OCI-LY3 (cell line): ENCODE measurements around the gene P2RX1.

Experiments
- H2AFZ ChIP-seq: fragments of 200-600, 300-600 bp; shearing (Covaris generic); 2 replicates; pipeline ENCODE4 v1.6.0; 2014; ENCODE audit warnings: antibody characterized with exemption, low read depth, low read length
- H3K27ac ChIP-seq: fragments of 200-600, 300-600 bp; sonication (generic); 2 replicates; pipeline ENCODE4 v1.5.1; 2014; ENCODE audit warnings: mild to moderate bottlenecking, low read length, moderate library complexity, mixed read lengths
- H3K27me3 ChIP-seq: fragments of 200-600, 300-600 bp; sonication (generic); 2 replicates; pipeline ENCODE4 v1.6.1; 2014; ENCODE audit warnings: low read depth, low read length, mixed read lengths
- H3K36me3 ChIP-seq: fragments of 200-600, 300-600 bp; sonication (generic); replicated peaks from 2 replicates; pipeline ENCODE3; 2014; ENCODE audit warnings: low read depth, low read length, mixed read lengths
- H3K4me1 ChIP-seq: fragments of 300-600, 200-600 bp; sonication (generic); 2 replicates; pipeline ENCODE4 v1.6.1; 2014; ENCODE audit warnings: low read length, mixed read lengths
- H3K4me2 ChIP-seq: fragments of 200-600, 300-600 bp; sonication (generic); 2 replicates; pipeline ENCODE4 v1.6.1; 2014; ENCODE audit warnings: low read length, mixed read lengths
- H3K4me3 ChIP-seq: fragments of 300-600, 200-600 bp; sonication (generic); 2 replicates; pipeline ENCODE4 v1.5.1; 2014; ENCODE audit warnings: antibody characterized with exemption, mild to moderate bottlenecking, low read length, moderate library complexity
- H3K79me2 ChIP-seq: fragments of 300-600, 200-600 bp; shearing (Covaris generic); 2 replicates; pipeline ENCODE4 v1.6.1; 2014; ENCODE audit warnings: mild to moderate bottlenecking, low read length, mixed read lengths
- H3K9ac ChIP-seq: fragments of 300-600, 200-600 bp; shearing (Covaris generic); 2 replicates; pipeline ENCODE4 v1.6.0; 2014; ENCODE audit warnings: mild to moderate bottlenecking, low read length, moderate library complexity
- H3K9me3 ChIP-seq: fragments of 200-600, 300-600 bp; shearing (Covaris generic); 2 replicates; pipeline ENCODE4 v1.6.1; 2014; ENCODE audit warnings: low read length, mixed read lengths; ENCODE audit not compliant: insufficient read depth
- H4K20me1 ChIP-seq: fragments of 200-600, 300-600 bp; sonication (generic); 2 replicates; pipeline ENCODE4 v1.6.1; 2016; ENCODE audit warnings: low read length, mixed read lengths; ENCODE audit not compliant: insufficient read depth
- CTCF ChIP-seq: fragments of 200-600, 300-600 bp; sonication (generic); IDR thresholded peaks from 2 replicates; pipeline ENCODE4 v1.5.1; 2014; ENCODE audit warnings: antibody characterized with exemption, low read length, low read depth
- EZH2phosphoT487 ChIP-seq: fragments of 200-600 bp; shearing (Covaris generic); IDR thresholded peaks from 2 replicates; pipeline ENCODE4 v1.6.1; 2018; ENCODE audit warnings: antibody characterized with exemption, mixed run types, low read depth

P2RX1 gene

GRCh38 chr17:3895354-3895753 lies 20.9 kb downstream of the P2RX1 start:
- H3K9ac ChIP-seq: no peak overlapping the region
- H4K20me1 ChIP-seq: no peaks in the 10 kb centered on the region
- peaks cover 23% of the 10 kb centered on the region for H3K4me1 ChIP-seq
- no peak overlapping the region for H3K4me2 ChIP-seq
- H2AFZ ChIP-seq: no peak overlapping the region
- no peak overlapping the region for H3K4me3 ChIP-seq
- TF ChIP-seq EZH2phosphoT487: no peak
- peaks cover 18% of the 10 kb centered on the region for H3K27me3 ChIP-seq
- no peaks in the 10 kb centered on the region for H3K36me3 ChIP-seq
- H3K9me3 ChIP-seq: no peaks in the 10 kb centered on the region
- H3K79me2 ChIP-seq: no peaks in the 10 kb centered on the region
- H3K27ac ChIP-seq: no peak overlapping the region

DNA sequence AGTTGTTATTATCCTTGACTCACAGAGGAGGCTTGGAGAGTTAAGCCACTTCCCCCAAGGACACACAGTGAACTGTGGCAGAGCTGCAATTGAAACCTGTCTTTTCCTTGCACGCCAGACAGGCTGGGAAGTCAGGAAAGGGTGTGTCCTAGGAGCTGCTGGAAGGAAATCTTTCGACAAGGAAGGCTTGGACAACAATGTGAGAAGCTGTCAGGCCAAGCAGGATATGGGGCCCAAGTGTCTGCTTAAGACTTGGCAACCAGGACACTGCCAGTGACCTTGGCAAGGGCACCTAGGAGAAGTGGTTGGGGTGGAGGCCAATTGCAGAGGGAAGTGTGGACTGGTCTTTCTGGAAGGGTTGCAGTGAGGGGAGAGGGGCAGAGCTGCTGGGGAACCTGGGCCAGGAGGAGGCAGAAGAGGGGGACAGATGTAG lies 21.3 kb downstream of the P2RX1 start:
- H3K79me2 ChIP-seq: no peaks in the 10 kb centered on the region
- H3K4me2 ChIP-seq: no peak overlapping the region
- H3K27ac ChIP-seq: no peak overlapping the region
- no peaks in the 10 kb centered on the region for H3K9me3 ChIP-seq
- no peaks in the 10 kb centered on the region for H3K36me3 ChIP-seq
- H3K9ac ChIP-seq: no peak overlapping the region
- H2AFZ ChIP-seq: no peak overlapping the region
- H4K20me1 ChIP-seq: no peaks in the 10 kb centered on the region
- H3K4me3 ChIP-seq: no peak overlapping the region
- TF ChIP-seq EZH2phosphoT487: no peak
- no peak for TF ChIP-seq CTCF
- H3K27me3 ChIP-seq: peaks cover 18% of the 10 kb centered on the region
- H3K4me1 ChIP-seq: peaks cover 28% of the 10 kb centered on the region

DNA sequence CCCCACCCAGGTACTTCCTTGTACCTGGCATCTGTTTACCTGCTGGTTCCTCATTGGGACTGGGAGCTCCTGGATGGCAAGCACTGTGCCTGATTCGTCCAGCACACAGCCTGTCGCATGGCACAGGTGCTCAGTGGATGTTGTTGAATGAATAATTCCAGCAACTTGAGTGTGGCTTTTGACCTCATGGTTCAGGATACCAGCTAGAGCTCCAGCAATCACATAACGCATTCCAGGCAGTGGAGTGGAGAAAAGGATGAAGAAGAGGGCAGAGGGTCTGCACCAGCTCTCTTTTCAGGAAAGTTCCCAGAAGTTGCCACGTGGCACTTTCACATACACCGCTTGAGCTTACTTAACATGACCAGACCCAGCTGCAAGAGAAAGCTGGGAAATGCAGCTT lies 22.1 kb downstream of the P2RX1 start:
- no peak overlapping the region for H3K4me3 ChIP-seq
- H3K4me2 ChIP-seq: no peak overlapping the region
- no peaks in the 10 kb centered on the region for H4K20me1 ChIP-seq
- peaks cover 18% of the 10 kb centered on the region for H3K27me3 ChIP-seq
- no peak overlapping the region for H2AFZ ChIP-seq
- no peak overlapping the region for H3K9ac ChIP-seq
- H3K36me3 ChIP-seq: no peaks in the 10 kb centered on the region
- H3K9me3 ChIP-seq: no peaks in the 10 kb centered on the region
- H3K79me2 ChIP-seq: no peaks in the 10 kb centered on the region
- no peak overlapping the region for H3K27ac ChIP-seq
- TF ChIP-seq EZH2phosphoT487: no peak
- no peak for TF ChIP-seq CTCF
- H3K4me1 ChIP-seq: peaks cover 31% of the 10 kb centered on the region

- H3K9me3 ChIP-seq: no peaks in the 10 kb centered on the region
- H3K4me2 ChIP-seq: peak overlapping the region; percentile 82
- H3K27me3 ChIP-seq: peaks cover 18% of the 10 kb centered on the region
- peak overlapping the region; percentile 61; the same call in 1 of the 2 replicates for H3K9ac ChIP-seq
- no peaks in the 10 kb centered on the region for H3K79me2 ChIP-seq
- no peaks in the 10 kb centered on the region for H4K20me1 ChIP-seq
- no peak overlapping the region for H2AFZ ChIP-seq
- no peak overlapping the region for H3K27ac ChIP-seq
- peak overlapping the region; percentile 87 for H3K4me3 ChIP-seq
- TF ChIP-seq CTCF: no peak
- TF ChIP-seq EZH2phosphoT487: no peak
- no peaks in the 10 kb centered on the region for H3K36me3 ChIP-seq
- peaks cover 31% of the 10 kb centered on the region for H3K4me1 ChIP-seq
Observed at GRCh38 chr17:3893720-3894116, 22.5 kb downstream of the P2RX1 start.
